ENCODE results near the gene RASAL3. TPM values are rescaled to one million over a fixed set of nuclear protein-coding genes. Genes with fewer than 3 reads are reported as not detected.

Gene RASAL3
- total RNA-seq, 1 experiment from 2014 or later = 1.9 TPM

DNA sequence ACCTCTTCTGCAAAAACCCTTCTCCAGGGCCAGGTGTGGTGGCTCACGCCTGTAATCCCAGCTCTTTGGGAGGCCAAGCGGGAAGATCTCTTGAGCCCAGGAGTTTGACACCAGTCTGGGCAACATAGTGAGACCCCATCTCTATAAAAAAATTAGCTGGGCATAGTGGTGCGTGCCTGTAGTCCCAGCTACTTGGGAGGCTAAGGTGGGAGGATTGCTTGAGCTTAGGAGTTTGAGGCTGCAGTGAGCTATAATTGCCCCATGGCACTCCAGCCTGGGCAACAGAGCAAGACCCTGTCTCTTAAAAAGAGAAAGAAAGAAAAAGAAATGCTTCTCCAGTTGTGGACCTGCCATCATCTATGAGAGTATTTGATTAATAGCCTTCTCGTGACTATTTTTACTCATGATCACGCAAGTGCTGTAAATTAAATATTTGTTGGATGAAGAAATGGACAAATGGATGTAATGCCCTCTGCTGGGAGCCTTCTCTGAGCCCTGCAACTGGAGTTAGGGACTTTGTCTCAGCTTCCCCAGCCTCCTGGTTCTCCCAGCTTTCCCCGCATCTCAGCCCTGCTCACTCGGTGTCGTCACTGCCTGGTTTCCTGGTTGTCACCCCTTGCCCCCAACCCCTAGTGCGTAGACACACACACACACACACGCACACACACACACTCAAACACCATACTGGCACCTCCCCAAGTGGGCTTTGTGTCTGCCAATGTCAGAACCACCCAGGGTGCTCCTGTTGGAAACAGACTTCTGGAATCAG, 26.8 kb downstream of the RASAL3 start:
- no peak overlapping the region for H3K23ac ChIP-seq (ENCODE audit: insufficient read length, low read depth, low read length)
- no CpG with 5 or more reads among the region's 10 CpGs for WGBS (ENCODE audit: extremely low coverage, insufficient read length, low lambda C conversion rate)
- TF ChIP-seq, protein P1, sequence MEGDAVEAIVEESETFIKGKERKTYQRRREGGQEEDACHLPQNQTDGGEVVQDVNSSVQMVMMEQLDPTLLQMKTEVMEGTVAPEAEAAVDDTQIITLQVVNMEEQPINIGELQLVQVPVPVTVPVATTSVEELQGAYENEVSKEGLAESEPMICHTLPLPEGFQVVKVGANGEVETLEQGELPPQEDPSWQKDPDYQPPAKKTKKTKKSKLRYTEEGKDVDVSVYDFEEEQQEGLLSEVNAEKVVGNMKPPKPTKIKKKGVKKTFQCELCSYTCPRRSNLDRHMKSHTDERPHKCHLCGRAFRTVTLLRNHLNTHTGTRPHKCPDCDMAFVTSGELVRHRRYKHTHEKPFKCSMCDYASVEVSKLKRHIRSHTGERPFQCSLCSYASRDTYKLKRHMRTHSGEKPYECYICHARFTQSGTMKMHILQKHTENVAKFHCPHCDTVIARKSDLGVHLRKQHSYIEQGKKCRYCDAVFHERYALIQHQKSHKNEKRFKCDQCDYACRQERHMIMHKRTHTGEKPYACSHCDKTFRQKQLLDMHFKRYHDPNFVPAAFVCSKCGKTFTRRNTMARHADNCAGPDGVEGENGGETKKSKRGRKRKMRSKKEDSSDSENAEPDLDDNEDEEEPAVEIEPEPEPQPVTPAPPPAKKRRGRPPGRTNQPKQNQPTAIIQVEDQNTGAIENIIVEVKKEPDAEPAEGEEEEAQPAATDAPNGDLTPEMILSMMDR (conservative IDR thresholded peaks at IDR 0.05) = no peak

More for the DNA sequence above, 26.8 kb downstream of the RASAL3 start:
- Histone ChIP-seq H2AFZ (ENCODE audit: low read length) (no peak overlapping the region), H3K9me3 (ENCODE audit: control insufficient read depth, low read depth, low read length) (no peaks in the 10 kb centered on the region), H3K27ac (ENCODE audit: insufficient read length, low read depth, low read length) (no peak overlapping the region), H3K4me2 (ENCODE audit: insufficient read depth, insufficient read length, low read length) (no peak overlapping the region), H3K18ac (ENCODE audit: insufficient read length, low read depth, low read length) (no peak overlapping the region), H3K27me3 (ENCODE audit: insufficient read depth, low read length) (no peaks in the 10 kb centered on the region), H3K56ac (ENCODE audit: insufficient read length, low read depth, low read length) (no peak overlapping the region), H2BK5ac (ENCODE audit: insufficient read length, low read length) (no peak overlapping the region), H3K79me2 (ENCODE audit: insufficient read depth, low read length) (no peaks in the 10 kb centered on the region), H3K4ac (ENCODE audit: low read depth, low read length) (no peak overlapping the region), H3K79me1 (ENCODE audit: insufficient read depth, low read depth, low read length, poor library complexity, severe bottlenecking) (no peaks in the 10 kb centered on the region), H3K23me2 (ENCODE audit: insufficient read length, low read depth, low read length, poor library complexity, severe bottlenecking) (peaks cover 9% of the 10 kb centered on the region), H4K91ac (ENCODE audit: insufficient read length, low read depth, low read length) (no peak overlapping the region), H3K14ac (ENCODE audit: insufficient read depth, low read length) (no peak overlapping the region), H2BK20ac (ENCODE audit: low read depth, low read length, poor library complexity, severe bottlenecking) (no peak overlapping the region), H2AK5ac (ENCODE audit: insufficient read length, low read length) (no peak overlapping the region), H4K5ac (ENCODE audit: insufficient read length, low read depth, low read length) (no peak overlapping the region), H4K20me1 (ENCODE audit: control insufficient read depth, insufficient read depth, insufficient read length) (no peaks in the 10 kb centered on the region), H3K4me1 (ENCODE audit: insufficient read depth, low read length) (no peaks in the 10 kb centered on the region), H3T11ph (ENCODE audit: low read length) (no peak overlapping the region), H2BK15ac (ENCODE audit: low read depth, low read length) (no peak overlapping the region), H4K8ac (replicated peaks; ENCODE audit: insufficient read length, low read depth, low read length) (no peak overlapping the region), H2BK12ac (ENCODE audit: insufficient read length, low read depth, low read length) (no peak overlapping the region), H3K9ac (ENCODE audit: extremely low read depth, insufficient read length, low read length) (no peak overlapping the region), H2BK120ac (ENCODE audit: low read depth, low read length, poor library complexity, severe bottlenecking) (no peak overlapping the region)
- H3K4me3 Mint-ChIP-seq = no peak overlapping the region
- no peaks in the 10 kb centered on the region for H3K9me3 Mint-ChIP-seq
- DNase-seq = no peak
- H3K27me3 Mint-ChIP-seq (ENCODE audit: low read depth) = no peaks in the 10 kb centered on the region
- no peaks in the 10 kb centered on the region for H3K36me3 Mint-ChIP-seq (ENCODE audit: insufficient read depth in 1 of 3, low read depth in 3 of 3)
- peak overlapping the region in 1 of 3 experiments; percentile 48; a peak in 1 of 7 replicates for H3K27ac Mint-ChIP-seq
- peaks cover 6 to 8% of the 10 kb centered on the region in 2 experiments for H3K4me1 Mint-ChIP-seq
